ENCODE results near the gene STK32C. TPM values are rescaled to one million over a fixed set of nuclear protein-coding genes. Genes with fewer than 3 reads are reported as not detected.

STK32C gene
- total and polyA plus RNA-seq, 10 of the 15 experiments (the other 5 are each of a cell fraction or from before 2014, with no cell fraction given), result 1.5 to 18.1 (median 6.4) TPM

GRCh38 chr10:132195366-132196075, 112.2 kb downstream of the STK32C start:
- H3K9me3 ChIP-seq (replicated peaks; ENCODE audit: control insufficient read depth, insufficient read depth, low read length), result no peaks in the 10 kb centered on the region
- no peaks in the 10 kb centered on the region for H3K79me2 ChIP-seq (ENCODE audit: control insufficient read depth, insufficient read depth, low read length)
- FAIRE-seq (no peak), ATAC-seq (no peak), DNase-seq (ENCODE audit: low read depth, low spot score) (no peak)
- H2AFZ ChIP-seq (ENCODE audit: control insufficient read depth, low read depth, low read length), result no peak overlapping the region
- H3K27me3 ChIP-seq (replicated peaks in 1 of 2; ENCODE audit: control insufficient read depth in 2 of 2, insufficient read depth in 2 of 2, low read length in 1 of 2), result no peaks in the 10 kb centered on the region
- BruUV-seq (replicated peaks), result no TSS peak
- no peak overlapping the region for H3K4me2 ChIP-seq (ENCODE audit: control insufficient read depth, insufficient read depth)
- H4K20me1 ChIP-seq (ENCODE audit: control insufficient read depth, insufficient read depth), result no peaks in the 10 kb centered on the region
- H3K9ac ChIP-seq (ENCODE audit: control insufficient read depth, insufficient read depth, low read length), result no peak overlapping the region
- WGBS (ENCODE audit: insufficient coverage, insufficient replicate concordance, low lambda C conversion rate, missing lambda C conversion rate), result 22% methylated on average over 13 of the region's 13 CpGs
- H3K4me1 ChIP-seq (ENCODE audit: control insufficient read depth, insufficient read depth, low read length), result no peaks in the 10 kb centered on the region
- H3K27ac ChIP-seq (ENCODE audit: control insufficient read depth, insufficient read depth), result no peak overlapping the region
- ChIA-PET POLR2A (no interaction called here), RAD21 (ENCODE audit: unreplicated experiment) (no interaction called here), CTCF (no interaction called here), SMC1A (ENCODE audit: uncharacterized antibody, unreplicated experiment) (no interaction called here)
- no peak overlapping the region for H3K4me3 ChIP-seq
- no peaks in the 10 kb centered on the region for H3K36me3 ChIP-seq (ENCODE audit: control insufficient read depth in 2 of 2, insufficient read depth in 2 of 2, low read length in 1 of 2)
- in situ Hi-C loops (cut with MboI) (no loop called here), intact Hi-C loops (cut with micrococcal nuclease; ENCODE audit: unreplicated experiment) (no loop called here)
- TF ChIP-seq NFIC (IDR thresholded peaks at IDR 0.05; ENCODE audit: low read depth, low read length) (no peak), RELA (IDR thresholded peaks at IDR 0.05; ENCODE audit: borderline replicate concordance, partially characterized antibody) (no peak), ZSCAN29 (IDR thresholded peaks at IDR 0.05) (no peak), JUND (IDR thresholded peaks at IDR 0.05; ENCODE audit: low read depth, low read length) (no peak), POLR2AphosphoS2 (IDR thresholded peaks at IDR 0.05; ENCODE audit: low read depth, low read length) (no peak), ZNF592 (IDR thresholded peaks at IDR 0.05) (no peak), IRF3 (IDR thresholded peaks at IDR 0.05) (no peak), SMAD1 (IDR thresholded peaks at IDR 0.05; ENCODE audit: low read depth, partially characterized antibody) (no peak), SIN3A (IDR thresholded peaks at IDR 0.05; ENCODE audit: low read depth, low read length) (no peak), SIX5 (IDR thresholded peaks at IDR 0.05; ENCODE audit: low read depth, low read length, severe bottlenecking) (no peak), RELB (IDR thresholded peaks at IDR 0.05; ENCODE audit: low read depth) (no peak), BHLHE40 (IDR thresholded peaks at IDR 0.05; ENCODE audit: borderline replicate concordance in 1 of 2, low read depth in 2 of 2, low read length in 1 of 2) (no peak), SKIL (IDR thresholded peaks at IDR 0.05; ENCODE audit: low read depth, poor library complexity, severe bottlenecking) (no peak), ASH2L (IDR thresholded peaks at IDR 0.05; ENCODE audit: borderline replicate concordance, low read depth) (no peak), TARDBP (IDR thresholded peaks at IDR 0.05; ENCODE audit: borderline replicate concordance) (no peak)

Data from GM12878 (cell line).